ENCODE data around the gene TMEM138. TPM values are rescaled to one million over a fixed set of nuclear protein-coding genes. Genes with fewer than 3 reads are reported as not detected.

The TMEM138 gene
- total RNA-seq, 2 experiments from 2014 or later = 31.1 to 48.8 TPM

DNA sequence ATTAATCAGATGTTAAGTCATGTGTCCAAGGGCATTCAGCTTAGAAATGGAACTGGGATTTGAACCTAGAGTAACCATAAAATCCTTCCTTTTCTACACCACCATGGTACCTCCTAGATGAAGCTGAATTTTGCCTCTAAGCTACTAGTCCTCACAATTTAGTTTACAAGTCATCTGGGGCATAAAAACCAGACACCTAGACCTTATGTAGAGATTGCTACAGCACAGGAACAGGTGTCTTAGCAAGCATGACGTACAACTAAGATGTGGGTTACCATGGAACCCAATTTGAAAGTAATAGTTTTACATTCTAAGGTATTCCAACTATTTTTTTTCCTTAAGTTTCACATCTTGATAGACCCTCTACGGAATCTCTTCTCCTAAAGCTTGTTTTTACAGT lies 39.4 kb downstream of the TMEM138 start:
- Histone ChIP-seq H3K27ac (ENCODE audit: low read depth, low read length, poor library complexity, severe bottlenecking) (no peak overlapping the region), H3K9me2 (ENCODE audit: insufficient read depth, low read length) (no peaks in the 10 kb centered on the region), H3K79me2 (ENCODE audit: insufficient read depth, low read depth, low read length) (no peaks in the 10 kb centered on the region), H3K36me3 (ENCODE audit: insufficient read depth, low read length) (peaks cover 59% of the 10 kb centered on the region), H3K4me3 (ENCODE audit: low read depth, low read length, poor library complexity, severe bottlenecking) (no peak overlapping the region), H3K4me2 (ENCODE audit: low read length) (no peak overlapping the region), H3K9me3 (ENCODE audit: low read length) (no peaks in the 10 kb centered on the region), H2AFZ (ENCODE audit: low read length) (no peak overlapping the region), H3K4me1 (ENCODE audit: insufficient read depth, low read length, poor library complexity, severe bottlenecking) (no peaks in the 10 kb centered on the region), H4K20me1 (ENCODE audit: insufficient read depth, low read length) (peaks cover 6% of the 10 kb centered on the region; the same call in 1 of the 2 replicates)
- no peak for DNase-seq (ENCODE audit: low spot score)
- CTCF ChIA-PET (ENCODE audit: unreplicated experiment) = no interaction called here
- POLR2A ChIA-PET = interaction anchor here (0.5 to 1.2 kb wide), 5 partner anchors 16 to 673 kb away, joined by 3 to 4 read pairs (median 3); no protein-coding TSS in a partner anchor
- BruUV-seq (replicated peaks) = no TSS peak
- intact Hi-C loops (cut with micrococcal nuclease; ENCODE audit: unreplicated experiment) = no loop called here
- TF ChIP-seq, protein P1, sequence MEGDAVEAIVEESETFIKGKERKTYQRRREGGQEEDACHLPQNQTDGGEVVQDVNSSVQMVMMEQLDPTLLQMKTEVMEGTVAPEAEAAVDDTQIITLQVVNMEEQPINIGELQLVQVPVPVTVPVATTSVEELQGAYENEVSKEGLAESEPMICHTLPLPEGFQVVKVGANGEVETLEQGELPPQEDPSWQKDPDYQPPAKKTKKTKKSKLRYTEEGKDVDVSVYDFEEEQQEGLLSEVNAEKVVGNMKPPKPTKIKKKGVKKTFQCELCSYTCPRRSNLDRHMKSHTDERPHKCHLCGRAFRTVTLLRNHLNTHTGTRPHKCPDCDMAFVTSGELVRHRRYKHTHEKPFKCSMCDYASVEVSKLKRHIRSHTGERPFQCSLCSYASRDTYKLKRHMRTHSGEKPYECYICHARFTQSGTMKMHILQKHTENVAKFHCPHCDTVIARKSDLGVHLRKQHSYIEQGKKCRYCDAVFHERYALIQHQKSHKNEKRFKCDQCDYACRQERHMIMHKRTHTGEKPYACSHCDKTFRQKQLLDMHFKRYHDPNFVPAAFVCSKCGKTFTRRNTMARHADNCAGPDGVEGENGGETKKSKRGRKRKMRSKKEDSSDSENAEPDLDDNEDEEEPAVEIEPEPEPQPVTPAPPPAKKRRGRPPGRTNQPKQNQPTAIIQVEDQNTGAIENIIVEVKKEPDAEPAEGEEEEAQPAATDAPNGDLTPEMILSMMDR (conservative IDR thresholded peaks at IDR 0.05; ENCODE audit: low read length) = no peak
- TF ChIP-seq EZH2phosphoT487 (IDR thresholded peaks at IDR 0.05; ENCODE audit: borderline replicate concordance, low read depth, low read length) = no peak

DNA sequence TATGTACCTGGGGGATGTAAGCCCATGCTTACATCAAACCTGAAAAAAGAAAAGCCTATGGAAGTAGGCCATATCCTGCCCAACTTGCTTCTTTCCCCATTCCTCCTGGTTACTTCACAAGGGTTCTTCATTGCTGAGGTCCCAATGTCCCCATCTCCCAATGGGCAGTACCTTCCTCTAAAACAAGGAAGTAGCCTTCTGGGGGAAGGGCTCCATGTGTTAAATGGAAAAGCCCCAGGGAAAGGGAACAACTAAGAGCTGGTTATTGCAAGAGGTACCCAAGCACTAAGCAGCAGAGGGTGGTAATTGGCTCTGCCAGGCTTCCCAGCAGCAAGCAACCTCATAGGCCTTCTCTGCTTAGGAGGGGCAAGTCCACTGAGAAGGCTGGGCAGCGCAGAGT lies 41.5 kb downstream of the TMEM138 start:
- DNase-seq (ENCODE audit: low spot score) = no peak

DNA sequence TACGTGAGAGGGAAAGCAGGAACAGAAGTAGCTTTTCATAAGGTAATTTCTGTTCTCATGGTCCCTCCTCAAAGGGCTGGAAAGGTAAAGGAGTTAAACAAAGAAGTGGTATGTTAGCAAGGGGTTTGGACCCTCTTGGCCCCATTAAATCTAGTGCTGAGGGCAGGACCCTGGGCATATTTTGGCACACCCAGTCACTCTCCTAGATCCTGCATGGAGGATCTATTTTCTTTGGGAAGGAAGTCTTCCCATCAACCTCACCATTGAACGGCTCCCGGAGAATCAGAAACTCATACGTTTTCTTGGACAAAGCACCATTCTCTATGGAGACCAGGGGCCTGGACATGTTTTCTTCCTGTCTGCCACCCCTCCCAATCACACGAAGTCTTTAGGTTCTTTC lies 41.9 kb downstream of the TMEM138 start:
- BruUV-seq (replicated peaks) = TSS peak; percentile 60
- Histone ChIP-seq H3K36me3 (ENCODE audit: insufficient read depth, low read length) (peaks cover 85% of the 10 kb centered on the region), H3K4me1 (ENCODE audit: insufficient read depth, low read length, poor library complexity, severe bottlenecking) (no peaks in the 10 kb centered on the region), H2AFZ (ENCODE audit: low read length) (no peak overlapping the region), H3K9me3 (ENCODE audit: low read length) (no peaks in the 10 kb centered on the region), H3K79me2 (ENCODE audit: insufficient read depth, low read depth, low read length) (no peaks in the 10 kb centered on the region), H3K4me3 (ENCODE audit: low read depth, low read length, poor library complexity, severe bottlenecking) (no peak overlapping the region), H3K9me2 (ENCODE audit: insufficient read depth, low read length) (no peaks in the 10 kb centered on the region), H4K20me1 (ENCODE audit: insufficient read depth, low read length) (peaks cover 6% of the 10 kb centered on the region; the same call in 1 of the 2 replicates), H3K4me2 (ENCODE audit: low read length) (no peak overlapping the region), H3K27ac (ENCODE audit: low read depth, low read length, poor library complexity, severe bottlenecking) (no peak overlapping the region)
- intact Hi-C loops (cut with micrococcal nuclease; ENCODE audit: unreplicated experiment) = no loop called here
- ChIA-PET CTCF (ENCODE audit: unreplicated experiment) (no interaction called here), POLR2A (no interaction called here)
- DNase-seq (ENCODE audit: low spot score) = no peak
- no peak for TF ChIP-seq EZH2phosphoT487 (IDR thresholded peaks at IDR 0.05; ENCODE audit: borderline replicate concordance, low read depth, low read length)
- TF ChIP-seq, protein P1 (conservative IDR thresholded peaks at IDR 0.05; ENCODE audit: low read length) = no peak

More for the DNA sequence above, 41.5 kb downstream of the TMEM138 start:
- no TSS peak for BruUV-seq (replicated peaks)
- ChIA-PET CTCF (ENCODE audit: unreplicated experiment) (no interaction called here), POLR2A (no interaction called here)
- intact Hi-C loops (cut with micrococcal nuclease; ENCODE audit: unreplicated experiment) = no loop called here
- no peak overlapping the region for H2AFZ ChIP-seq (ENCODE audit: low read length)
- peaks cover 80% of the 10 kb centered on the region for H3K36me3 ChIP-seq (ENCODE audit: insufficient read depth, low read length)
- H3K4me1 ChIP-seq (ENCODE audit: insufficient read depth, low read length, poor library complexity, severe bottlenecking) = no peaks in the 10 kb centered on the region
- no peak overlapping the region for H3K4me2 ChIP-seq (ENCODE audit: low read length)
- H4K20me1 ChIP-seq (ENCODE audit: insufficient read depth, low read length) = peaks cover 6% of the 10 kb centered on the region; the same call in 1 of the 2 replicates
- no peak for TF ChIP-seq EZH2phosphoT487 (IDR thresholded peaks at IDR 0.05; ENCODE audit: borderline replicate concordance, low read depth, low read length)
- TF ChIP-seq, protein P1 (conservative IDR thresholded peaks at IDR 0.05; ENCODE audit: low read length) = no peak
- no peak overlapping the region for H3K4me3 ChIP-seq (ENCODE audit: low read depth, low read length, poor library complexity, severe bottlenecking)
- no peak overlapping the region for H3K27ac ChIP-seq (ENCODE audit: low read depth, low read length, poor library complexity, severe bottlenecking)
- H3K9me3 ChIP-seq (ENCODE audit: low read length) = no peaks in the 10 kb centered on the region
- no peaks in the 10 kb centered on the region for H3K79me2 ChIP-seq (ENCODE audit: insufficient read depth, low read depth, low read length)
- H3K9me2 ChIP-seq (ENCODE audit: insufficient read depth, low read length) = no peaks in the 10 kb centered on the region
